ENCODE results near the gene HLA-G.

GRCh38 chr6:29793036-29793356 lies 34.6 kb upstream of the HLA-G start:
- no peak for TF ChIP-seq CTCF (optimal IDR thresholded peaks at IDR 0.05 in 1 of 3, IDR thresholded peaks at IDR 0.05 in 1 of 3, conservative IDR thresholded peaks at IDR 0.05 in 1 of 3; ENCODE audit: extremely low read depth in 1 of 3, insufficient read depth in 2 of 3, low read length in 3 of 3)
- TF ChIP-seq EZH2 (IDR thresholded peaks at IDR 0.05; ENCODE audit: low read length): no peak
